22Rv1 (cell line): ENCODE results near the gene MRPL12.

Experiments used
- H3K27ac ChIP-seq: fragments of 450-650 bp; 2 replicates; pipeline ENCODE4 v1.5.1; 2017
- ZFX ChIP-seq: fragments of 450-650 bp; IDR thresholded peaks from 2 replicates; pipeline ENCODE4 v1.6.1; 2017; ENCODE audit warnings: antibody characterized with exemption, borderline replicate concordance
- TF ChIP-seq, protein P1 (sequence below): fragments of 450-650 bp; IDR thresholded peaks from 2 replicates; pipeline ENCODE4 v1.5.1; 2017; ENCODE audit warnings: mild to moderate bottlenecking

Gene MRPL12

DNA sequence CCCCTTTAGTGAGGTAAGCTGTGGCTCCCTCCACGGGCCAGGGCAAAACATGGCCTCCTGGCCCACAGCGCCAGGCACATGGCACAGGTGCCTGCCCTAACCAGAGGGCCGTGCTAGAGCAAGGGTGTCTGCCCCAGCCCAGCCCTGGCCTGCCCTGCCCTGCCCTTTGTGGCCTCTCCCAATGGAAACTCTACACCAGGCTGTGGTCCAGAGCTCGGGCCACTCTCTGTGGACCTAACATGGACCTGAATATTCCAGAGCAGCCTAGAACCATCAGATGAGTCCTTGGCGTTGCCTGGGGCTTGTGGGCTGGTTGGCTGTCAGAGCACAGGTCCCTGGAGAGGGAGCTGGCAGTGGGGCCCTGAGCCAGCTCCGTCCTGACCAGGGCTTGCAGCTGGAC lies 8.0 kb upstream of the MRPL12 start:
- no peak for TF ChIP-seq ZFX
- TF ChIP-seq, protein P1, sequence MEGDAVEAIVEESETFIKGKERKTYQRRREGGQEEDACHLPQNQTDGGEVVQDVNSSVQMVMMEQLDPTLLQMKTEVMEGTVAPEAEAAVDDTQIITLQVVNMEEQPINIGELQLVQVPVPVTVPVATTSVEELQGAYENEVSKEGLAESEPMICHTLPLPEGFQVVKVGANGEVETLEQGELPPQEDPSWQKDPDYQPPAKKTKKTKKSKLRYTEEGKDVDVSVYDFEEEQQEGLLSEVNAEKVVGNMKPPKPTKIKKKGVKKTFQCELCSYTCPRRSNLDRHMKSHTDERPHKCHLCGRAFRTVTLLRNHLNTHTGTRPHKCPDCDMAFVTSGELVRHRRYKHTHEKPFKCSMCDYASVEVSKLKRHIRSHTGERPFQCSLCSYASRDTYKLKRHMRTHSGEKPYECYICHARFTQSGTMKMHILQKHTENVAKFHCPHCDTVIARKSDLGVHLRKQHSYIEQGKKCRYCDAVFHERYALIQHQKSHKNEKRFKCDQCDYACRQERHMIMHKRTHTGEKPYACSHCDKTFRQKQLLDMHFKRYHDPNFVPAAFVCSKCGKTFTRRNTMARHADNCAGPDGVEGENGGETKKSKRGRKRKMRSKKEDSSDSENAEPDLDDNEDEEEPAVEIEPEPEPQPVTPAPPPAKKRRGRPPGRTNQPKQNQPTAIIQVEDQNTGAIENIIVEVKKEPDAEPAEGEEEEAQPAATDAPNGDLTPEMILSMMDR = no peak

GRCh38 chr17:81695801-81696200 lies 7.4 kb upstream of the MRPL12 start:
- TF ChIP-seq, protein P1 = no peak
- TF ChIP-seq ZFX = no peak
- no peak overlapping the region for H3K27ac ChIP-seq

More for the DNA sequence above, 8.0 kb upstream of the MRPL12 start:
- H3K27ac ChIP-seq = no peak overlapping the region

DNA sequence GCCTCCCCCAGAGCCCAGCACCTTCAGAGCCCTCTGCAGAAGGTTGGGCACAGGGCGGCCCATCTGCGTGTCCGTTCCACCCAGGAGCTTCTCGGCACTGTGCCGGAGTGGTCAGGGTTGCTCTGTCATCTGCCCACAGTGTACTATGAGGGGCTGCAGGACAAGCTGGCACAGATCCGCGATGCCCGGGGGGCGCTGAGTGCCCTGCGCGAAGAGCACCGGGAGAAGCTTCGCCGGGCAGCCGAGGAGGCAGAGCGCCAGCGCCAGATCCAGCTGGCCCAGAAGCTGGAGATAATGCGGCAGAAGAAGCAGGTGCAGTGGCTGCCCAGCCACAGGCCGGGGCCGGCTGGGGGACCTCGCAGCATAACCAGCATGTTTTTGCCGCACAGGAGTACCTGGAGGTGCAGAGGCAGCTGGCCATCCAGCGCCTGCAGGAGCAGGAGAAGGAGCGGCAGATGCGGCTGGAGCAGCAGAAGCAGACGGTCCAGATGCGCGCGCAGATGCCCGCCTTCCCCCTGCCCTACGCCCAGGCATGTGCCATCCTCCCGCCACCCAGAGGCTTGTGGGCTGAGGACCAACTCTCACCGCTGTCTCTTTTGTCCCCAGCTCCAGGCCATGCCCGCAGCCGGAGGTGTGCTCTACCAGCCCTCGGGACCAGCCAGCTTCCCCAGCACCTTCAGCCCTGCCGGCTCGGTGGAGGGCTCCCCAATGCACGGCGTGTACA lies 6.8 kb upstream of the MRPL12 start:
- no peak overlapping the region for H3K27ac ChIP-seq
- no peak for TF ChIP-seq ZFX
- TF ChIP-seq, protein P1 = no peak

GRCh38 chr17:81697261-81698044 lies 5.7 kb upstream of the MRPL12 start:
- TF ChIP-seq, protein P1 = no peak
- no peak for TF ChIP-seq ZFX
- no peak overlapping the region for H3K27ac ChIP-seq

DNA sequence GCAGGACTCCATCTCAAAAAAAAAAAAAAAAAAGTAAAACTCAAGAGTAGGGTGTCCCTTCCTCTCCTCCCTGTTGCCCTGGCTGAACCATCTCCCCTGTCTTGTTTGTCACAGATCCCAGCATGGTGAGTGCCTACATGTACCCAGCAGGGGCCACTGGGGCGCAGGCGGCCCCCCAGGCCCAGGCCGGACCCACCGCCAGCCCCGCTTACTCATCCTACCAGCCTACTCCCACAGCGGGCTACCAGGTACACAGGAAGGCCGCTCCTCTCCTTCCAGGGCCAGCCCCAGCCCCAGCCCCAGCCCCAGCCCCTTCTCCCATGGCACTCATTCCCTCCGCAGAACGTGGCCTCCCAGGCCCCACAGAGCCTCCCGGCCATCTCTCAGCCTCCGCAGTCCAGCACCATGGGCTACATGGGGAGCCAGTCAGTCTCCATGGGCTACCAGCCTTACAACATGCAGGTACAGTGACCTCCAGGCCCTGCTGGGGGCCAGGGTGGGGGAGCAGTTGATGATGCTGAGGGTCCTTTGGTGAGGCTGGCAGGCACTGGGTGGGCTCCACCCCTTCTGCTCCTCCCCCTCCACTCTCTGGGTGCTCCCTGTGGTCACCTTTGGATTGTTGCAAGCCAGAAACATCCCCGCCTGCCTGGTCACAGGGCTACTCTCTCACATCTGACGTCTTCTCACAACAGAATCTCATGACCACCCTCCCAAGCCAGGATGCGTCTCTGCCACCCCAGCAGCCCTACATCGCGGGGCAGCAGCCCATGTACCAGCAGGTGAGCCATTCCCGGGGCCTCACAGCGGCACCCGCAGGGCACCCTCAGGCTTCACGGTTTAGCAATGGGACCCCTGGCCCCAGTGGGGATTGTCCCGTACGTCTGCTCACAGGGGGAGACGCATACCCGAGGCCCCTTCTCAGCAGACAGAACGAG lies 2.5 kb upstream of the MRPL12 start:
- TF ChIP-seq, protein P1 = no peak
- TF ChIP-seq ZFX = no peak
- peak overlapping the region; percentile 90; the same call in 1 of the 2 replicates for H3K27ac ChIP-seq

DNA sequence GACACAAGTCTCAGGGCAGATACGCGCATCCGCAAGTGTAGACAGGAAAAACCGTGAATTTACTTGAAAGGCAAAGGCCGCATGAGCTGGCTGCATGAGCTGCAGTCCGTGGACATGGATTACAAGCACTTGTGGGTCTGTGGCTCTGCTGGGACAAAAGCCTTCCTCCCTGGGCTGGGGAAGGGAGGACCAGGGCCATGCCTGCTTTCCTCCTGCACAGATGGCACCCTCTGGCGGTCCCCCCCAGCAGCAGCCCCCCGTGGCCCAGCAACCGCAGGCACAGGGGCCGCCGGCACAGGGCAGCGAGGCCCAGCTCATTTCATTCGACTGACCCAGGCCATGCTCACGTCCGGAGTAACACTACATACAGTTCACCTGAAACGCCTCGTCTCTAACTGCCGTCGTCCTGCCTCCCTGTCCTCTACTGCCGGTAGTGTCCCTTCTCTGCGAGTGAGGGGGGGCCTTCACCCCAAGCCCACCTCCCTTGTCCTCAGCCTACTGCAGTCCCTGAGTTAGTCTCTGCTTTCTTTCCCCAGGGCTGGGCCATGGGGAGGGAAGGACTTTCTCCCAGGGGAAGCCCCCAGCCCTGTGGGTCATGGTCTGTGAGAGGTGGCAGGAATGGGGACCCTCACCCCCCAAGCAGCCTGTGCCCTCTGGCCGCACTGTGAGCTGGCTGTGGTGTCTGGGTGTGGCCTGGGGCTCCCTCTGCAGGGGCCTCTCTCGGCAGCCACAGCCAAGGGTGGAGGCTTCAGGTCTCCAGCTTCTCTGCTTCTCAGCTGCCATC lies 1.7 kb upstream of the MRPL12 start:
- TF ChIP-seq ZFX = no peak
- TF ChIP-seq, protein P1 = no peak
- peak overlapping the region; percentile 90 for H3K27ac ChIP-seq
